SHP77 treated with DMSO at 0.1 percent for 48 hours (cell line): ENCODE measurements around the gene SLC30A1.
"Not testable (repeated sequence)": the region's sequence is repeated elsewhere in the genome, so short reads cannot be mapped to it uniquely, and the experiment has no call there.

Experiments
- DNase-seq: peaks from one replicate; lab custom pipeline; 2025; lab: John Stamatoyannopoulos, UW

The SLC30A1 gene

GRCh38 chr1:211547710-211548109 is 31.3 kb downstream of the SLC30A1 start:
- no peak for DNase-seq

GRCh38 chr1:211546543-211546942 is 32.4 kb downstream of the SLC30A1 start:
- no peak for DNase-seq

- no peak for DNase-seq
Measured at GRCh38 chr1:211543025-211543424, 35.9 kb downstream of the SLC30A1 start.

- no peak for DNase-seq
Measured at GRCh38 chr1:211541720-211542477, 37.1 kb downstream of the SLC30A1 start.

- DNase-seq: no peak
Measured at GRCh38 chr1:211541278-211541677, 37.7 kb downstream of the SLC30A1 start.

GRCh38 chr1:211540824-211541223 is 38.1 kb downstream of the SLC30A1 start:
- DNase-seq: not testable (repeated sequence)

- DNase-seq: no peak
Measured at GRCh38 chr1:211538287-211538686, 40.7 kb downstream of the SLC30A1 start.

GRCh38 chr1:211537253-211537652 is 41.7 kb downstream of the SLC30A1 start:
- DNase-seq: no peak

GRCh38 chr1:211536606-211537005 is 42.4 kb downstream of the SLC30A1 start:
- DNase-seq: no peak

GRCh38 chr1:211535346-211535745 is 43.6 kb downstream of the SLC30A1 start:
- DNase-seq: no peak

- no peak for DNase-seq
Measured at GRCh38 chr1:211534545-211535291, 44.2 kb downstream of the SLC30A1 start.

GRCh38 chr1:211532088-211532444 is 46.9 kb downstream of the SLC30A1 start:
- no peak for DNase-seq

GRCh38 chr1:211531194-211532087 is 47.5 kb downstream of the SLC30A1 start:
- DNase-seq: no peak

GRCh38 chr1:211530102-211530501 is 48.9 kb downstream of the SLC30A1 start:
- no peak for DNase-seq

- DNase-seq: no peak
Measured at GRCh38 chr1:211529453-211529852, 49.5 kb downstream of the SLC30A1 start.

- DNase-seq: no peak
Measured at GRCh38 chr1:211529011-211529410, 50.0 kb downstream of the SLC30A1 start.

GRCh38 chr1:211527888-211528287 is 51.1 kb downstream of the SLC30A1 start:
- DNase-seq: no peak

- no peak for DNase-seq
Measured at GRCh38 chr1:211527006-211527405, 52.0 kb downstream of the SLC30A1 start.

- DNase-seq: no peak
Measured at GRCh38 chr1:211526101-211526500, 52.9 kb downstream of the SLC30A1 start.

GRCh38 chr1:211525101-211525676 is 53.8 kb downstream of the SLC30A1 start:
- DNase-seq: no peak

GRCh38 chr1:211524521-211524920 is 54.4 kb downstream of the SLC30A1 start:
- DNase-seq: no peak

GRCh38 chr1:211522804-211523203 is 56.2 kb downstream of the SLC30A1 start:
- DNase-seq: no peak
